NOMO-1 (cell line): Measurements from ENCODE around the gene ADARB2.
A peak's percentile ranks its signal among the peaks of the same experiment; 100 is the strongest.
"Not testable (repeated sequence)": the region's sequence is repeated elsewhere in the genome, so short reads cannot be mapped to it uniquely, and the experiment has no call there.

Experiments
- DNase-seq, 2 experiments: peaks; one replicate each; lab custom pipeline; 2025; ENCODE audit not compliant: unreplicated experiment in 2 of 2; lab: John Stamatoyannopoulos, UW

The ADARB2 gene

GRCh38 chr10:1737222-1738061 is at the start of gene ADARB2:
Gene ADARB2 (minus strand): TSS chr10:1737525.
- no peak for DNase-seq

DNA sequence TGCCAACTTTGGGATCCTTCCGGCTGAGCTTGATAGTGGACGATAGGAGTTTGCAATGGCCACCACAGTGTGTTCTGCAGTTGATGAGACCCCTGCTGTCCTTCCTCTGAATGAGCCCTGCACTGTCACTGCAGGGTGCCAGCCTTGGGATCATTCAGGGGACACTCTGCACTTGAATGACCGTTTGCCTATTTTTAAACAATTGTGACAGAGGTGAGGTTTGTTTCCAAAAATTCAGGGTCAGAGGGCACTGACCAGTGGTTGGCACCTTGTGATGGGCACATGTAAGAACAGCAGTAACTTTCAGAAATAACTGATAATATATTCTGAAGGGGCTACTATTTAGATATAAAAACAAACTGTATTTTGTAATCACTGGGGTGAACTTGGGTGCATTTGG is 48.5 kb upstream of the ADARB2 start:
- DNase-seq = no peak

DNA sequence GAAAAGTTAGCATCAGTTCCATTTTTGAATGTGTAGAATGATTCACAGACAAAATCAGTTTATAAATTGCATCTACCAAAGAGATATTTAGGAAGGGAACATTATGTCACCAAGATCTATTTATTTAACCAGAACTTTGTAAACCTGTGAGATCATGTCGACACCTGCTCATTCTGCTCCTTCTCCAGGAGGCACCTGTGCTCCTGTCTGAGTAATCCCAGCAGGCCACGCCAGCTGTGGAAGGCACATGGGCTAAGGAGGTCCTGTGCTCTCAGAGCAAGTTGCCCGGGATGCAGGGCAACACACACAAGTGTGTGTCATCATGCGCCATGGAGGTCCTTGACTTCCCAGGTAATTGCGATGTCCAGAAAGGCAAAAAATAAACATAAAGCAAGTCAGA is 45.5 kb upstream of the ADARB2 start:
- DNase-seq = no peak

GRCh38 chr10:1779796-1780195 is 42.5 kb upstream of the ADARB2 start:
- no peak for DNase-seq

DNA sequence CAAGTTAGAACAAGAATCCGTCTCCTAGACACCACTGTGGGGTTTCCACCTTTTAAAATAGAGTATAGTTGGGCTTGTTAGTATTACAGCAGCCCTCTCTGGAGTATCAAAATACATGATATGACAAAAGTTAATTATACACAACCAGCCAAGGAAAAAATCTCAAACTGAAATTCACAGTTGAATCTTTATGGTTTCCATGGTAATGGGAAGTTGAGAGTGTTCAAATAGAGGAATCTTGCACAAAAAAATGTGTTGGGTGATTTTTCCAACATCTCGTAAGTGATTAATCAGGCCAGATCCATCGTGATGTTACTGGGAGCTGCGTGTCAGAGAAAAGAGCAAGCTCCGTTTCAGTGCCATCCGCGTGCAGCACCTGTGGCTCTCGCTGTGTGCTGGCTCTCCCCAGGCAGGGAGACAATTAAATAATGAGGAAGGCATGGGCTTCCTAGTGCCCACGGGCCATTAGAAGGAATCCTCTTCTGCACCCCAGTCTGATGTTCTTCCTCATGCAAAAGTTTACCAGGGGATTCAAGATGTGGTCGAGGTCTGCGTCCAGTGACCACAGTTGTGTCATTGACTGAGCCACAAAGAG is 41.1 kb upstream of the ADARB2 start:
- DNase-seq = no peak

DNA sequence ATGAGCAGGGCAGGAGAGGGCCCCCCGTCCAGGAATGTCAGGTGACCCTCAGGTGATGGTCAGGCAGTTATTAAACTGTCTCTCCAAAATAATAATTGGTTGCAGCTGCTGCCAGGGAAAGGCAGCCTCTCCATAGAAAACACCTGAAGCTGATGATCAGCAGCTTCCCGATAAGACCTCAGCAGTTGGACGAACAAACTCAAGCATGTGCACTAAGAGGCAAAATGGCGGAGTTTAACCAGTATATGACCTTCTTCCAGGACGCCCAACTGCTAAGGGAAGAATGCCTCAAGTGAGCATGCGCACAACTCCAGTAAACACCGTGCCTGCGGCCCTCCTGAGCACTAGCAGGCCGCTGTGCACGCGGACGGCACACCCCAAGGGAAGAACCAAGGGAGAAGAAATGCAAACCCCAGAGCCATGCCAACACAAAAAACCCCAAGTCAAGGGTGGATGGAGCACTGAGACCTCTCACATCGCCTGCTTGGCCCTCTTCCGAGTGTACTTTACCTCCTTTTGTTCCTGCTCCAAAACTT is 38.9 kb upstream of the ADARB2 start:
- DNase-seq = no peak

GRCh38 chr10:1774796-1775195 is 37.5 kb upstream of the ADARB2 start:
- no peak for DNase-seq

GRCh38 chr10:1773204-1773603 is 35.9 kb upstream of the ADARB2 start:
- DNase-seq = not testable (repeated sequence)

- DNase-seq = no peak
These were observed 28.7 kb upstream of the ADARB2 start for GRCh38 chr10:1766049-1766448.

DNA sequence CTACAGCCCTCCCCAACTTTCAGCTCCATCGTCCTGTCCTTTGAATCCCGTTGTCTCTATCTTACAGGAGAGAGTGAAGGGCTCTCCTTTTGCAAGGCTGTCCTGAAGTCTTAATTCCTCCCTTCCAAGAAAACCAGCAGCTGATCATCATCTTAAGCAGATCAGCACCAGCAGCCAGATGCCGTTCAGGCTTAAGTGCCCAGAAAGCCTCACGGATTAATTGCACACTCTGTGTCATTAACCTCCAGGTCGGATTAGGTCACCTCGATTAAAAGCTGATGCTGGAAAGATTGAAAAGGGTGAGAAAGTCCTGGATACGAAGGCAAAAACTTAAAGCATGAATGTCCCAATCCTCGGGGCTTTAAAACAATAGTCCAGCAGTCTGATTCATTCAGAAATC is 24.8 kb upstream of the ADARB2 start:
- no peak for DNase-seq

- no peak for DNase-seq
These were observed 17.3 kb upstream of the ADARB2 start for GRCh38 chr10:1754506-1755153.

DNA sequence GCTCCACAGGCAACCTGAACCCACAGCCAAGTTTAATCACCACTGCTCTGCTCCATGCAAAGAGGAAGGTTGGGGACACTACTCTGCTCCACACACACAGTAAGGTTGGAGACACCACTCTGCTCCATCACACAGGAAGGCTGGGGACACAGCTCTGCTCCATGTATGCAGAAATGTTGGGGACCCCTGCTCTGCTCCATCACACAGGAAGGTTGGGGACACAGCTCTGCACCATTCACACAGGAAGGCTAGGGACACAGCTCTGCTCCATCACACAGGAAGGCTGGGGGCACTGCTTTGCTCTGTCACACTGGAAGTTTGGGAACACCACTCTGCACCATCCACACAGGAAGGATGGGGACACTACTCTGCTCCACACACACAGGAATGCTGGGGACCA is 14.8 kb upstream of the ADARB2 start:
- DNase-seq = no peak

DNA sequence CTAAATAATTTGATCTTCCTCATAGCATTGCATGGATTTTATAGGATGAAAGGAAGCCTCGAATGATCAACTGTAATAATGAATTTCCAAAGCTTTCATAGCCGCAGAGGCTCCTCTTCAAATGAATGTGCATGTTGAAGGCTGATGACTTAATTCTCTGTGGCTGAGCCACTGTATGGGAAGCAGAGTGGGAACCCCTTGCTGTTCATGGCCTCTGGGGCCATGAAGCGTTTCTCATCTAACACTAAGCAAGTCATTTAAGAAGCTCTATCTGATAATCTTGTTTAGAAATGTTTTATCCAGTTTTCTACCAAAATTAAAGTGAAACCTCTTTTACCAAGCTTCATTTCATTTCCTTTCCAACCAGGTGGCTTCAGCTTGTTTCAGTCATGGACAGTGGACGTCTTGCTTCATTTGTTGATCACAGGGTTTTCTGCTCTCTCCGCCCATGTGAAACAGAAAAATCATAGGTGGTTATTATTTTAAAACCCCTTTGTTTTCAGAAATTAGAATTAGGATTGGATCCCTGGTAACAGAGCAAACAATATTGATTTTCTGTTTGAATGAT is 10.3 kb upstream of the ADARB2 start:
- DNase-seq = no peak

DNA sequence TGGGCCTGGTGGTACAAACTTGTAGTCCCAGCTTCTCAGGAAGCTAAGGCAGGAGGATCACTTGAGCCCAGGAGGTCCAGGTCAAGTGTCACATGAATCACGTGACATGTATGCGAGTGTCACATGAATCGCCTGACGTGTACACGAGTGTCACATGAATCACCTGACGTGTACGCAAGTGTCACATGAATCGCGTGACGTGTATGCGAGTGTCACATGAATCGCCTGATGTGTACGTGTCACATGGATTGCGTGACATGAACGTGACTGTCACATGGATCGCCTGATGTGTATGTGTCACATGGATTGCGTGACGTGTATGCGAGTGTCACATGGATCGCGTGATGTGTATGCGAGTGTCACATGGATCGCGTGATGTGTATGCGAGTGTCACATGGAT is 9.5 kb upstream of the ADARB2 start:
- DNase-seq = no peak

GRCh38 chr10:1745780-1746456 is 8.6 kb upstream of the ADARB2 start:
- DNase-seq = no peak

GRCh38 chr10:1744524-1744923 is 7.2 kb upstream of the ADARB2 start:
- no peak for DNase-seq

- no peak for DNase-seq
These were observed 5.8 kb upstream of the ADARB2 start for GRCh38 chr10:1743141-1743540.

DNA sequence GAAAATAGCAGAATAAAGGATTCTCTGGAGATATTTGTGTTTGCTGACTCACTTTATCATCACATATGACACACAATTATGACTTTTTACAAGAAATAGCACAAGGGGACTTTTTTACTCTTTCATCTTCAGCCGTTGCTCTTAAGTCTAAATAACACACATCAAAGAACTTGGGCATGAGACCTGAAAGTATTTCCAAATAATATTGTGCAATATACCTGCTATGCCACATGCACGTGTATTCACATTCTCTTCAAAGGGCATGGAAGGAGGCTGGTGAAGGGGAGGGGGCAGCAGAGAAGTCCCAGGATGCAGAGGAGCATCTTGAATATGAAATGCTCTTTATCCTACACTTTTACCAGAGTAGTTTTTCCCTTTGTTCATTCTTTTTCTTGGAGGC is 4.1 kb upstream of the ADARB2 start:
- DNase-seq = no peak

DNA sequence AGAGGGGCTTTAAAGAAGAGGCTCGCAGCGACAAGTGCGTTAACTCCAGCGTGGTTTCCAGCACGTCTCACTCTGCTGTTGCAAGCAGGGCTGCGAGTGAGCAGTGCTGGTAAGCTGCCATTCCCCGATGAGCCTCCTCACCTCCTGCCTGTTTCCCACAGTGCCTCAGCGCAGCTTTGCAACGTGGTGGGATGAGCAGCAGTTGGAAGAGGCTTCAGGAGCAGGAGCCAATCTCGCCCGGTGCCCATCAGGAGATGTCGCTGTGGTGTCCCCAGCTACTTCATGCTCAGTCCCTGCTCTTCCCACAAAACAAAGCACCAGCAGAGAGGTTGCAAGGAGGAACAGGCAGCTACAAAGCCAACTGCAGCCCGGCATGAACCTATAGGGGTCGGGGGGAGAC is 2.4 kb upstream of the ADARB2 start:
- no peak for DNase-seq

DNA sequence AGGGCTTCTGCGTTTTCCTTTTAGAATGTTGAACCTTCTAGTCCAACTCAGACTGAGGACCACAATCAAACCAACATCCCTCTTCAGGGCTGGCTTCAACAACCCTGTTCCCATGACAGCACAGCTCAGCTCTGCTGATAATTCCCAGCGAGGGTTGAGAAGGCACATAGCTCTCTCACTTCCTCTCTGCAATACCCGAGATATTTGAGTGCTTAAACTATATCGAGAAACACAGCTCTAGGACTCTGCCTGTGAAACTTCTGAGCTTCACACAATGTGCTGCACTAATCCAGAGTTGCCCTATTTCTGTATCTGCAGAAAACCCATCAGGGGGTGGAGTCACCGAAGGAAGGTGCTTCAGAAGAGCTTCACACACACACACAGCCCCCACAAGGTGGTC is 1.6 kb upstream of the ADARB2 start:
- peak in 1 of 2 experiments; percentile 6 for DNase-seq

DNA sequence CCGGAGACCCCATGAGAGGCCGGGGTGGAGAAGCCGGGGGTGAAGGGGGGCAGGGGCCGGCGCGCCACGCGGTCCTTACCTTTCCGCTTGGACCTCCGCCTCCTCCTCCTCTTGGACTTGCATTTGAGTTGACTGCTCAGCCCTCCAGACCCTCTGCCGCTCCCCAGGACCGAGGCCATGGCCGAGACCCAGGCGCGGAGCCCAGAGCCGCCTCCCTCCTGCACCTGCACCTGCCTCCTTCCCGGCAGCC is 428 bp downstream of the ADARB2 start:
- no peak for DNase-seq
